Measurements from ENCODE around the gene ERCC6.

The ERCC6 gene

DNA sequence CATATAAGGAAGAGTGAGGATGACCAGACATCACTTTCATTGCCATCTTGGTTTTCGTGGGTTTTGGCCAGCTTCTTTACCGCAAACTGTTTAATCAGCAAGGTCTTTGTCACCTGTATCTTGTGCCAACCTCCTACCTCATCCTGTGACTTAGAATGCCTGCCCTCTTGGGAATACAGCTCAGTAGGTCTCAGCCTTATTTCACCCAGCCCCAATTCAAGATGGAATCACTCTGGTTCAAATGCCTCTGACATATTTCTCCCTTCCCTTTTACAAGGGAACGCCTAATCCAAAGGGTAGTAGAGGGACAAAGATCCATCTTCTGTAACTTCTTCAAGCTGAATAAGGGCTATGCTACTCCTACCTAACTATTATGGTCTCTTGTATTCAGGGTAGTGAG, 4.7 kb upstream of the ERCC6 start:
- DNase-seq, result no peak

DNA sequence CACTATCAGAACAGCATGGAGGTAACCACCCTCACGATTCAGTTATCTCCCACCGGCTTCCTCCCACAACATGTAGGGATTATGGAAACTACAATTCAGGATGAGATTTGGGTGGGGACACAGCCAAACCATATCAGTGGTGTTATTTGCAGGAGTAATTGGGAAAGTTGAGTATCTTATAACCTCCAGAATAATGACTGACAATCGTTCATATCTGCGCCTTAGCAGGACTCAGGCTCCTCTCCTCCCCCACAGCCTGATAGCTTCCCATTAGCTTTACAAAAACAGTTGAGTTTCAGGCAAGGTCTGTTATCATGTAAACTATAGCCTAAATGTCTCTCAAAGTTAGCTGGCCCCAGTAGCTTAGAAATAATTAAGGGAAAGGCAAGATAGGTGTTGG, 3.4 kb upstream of the ERCC6 start:
- DNase-seq, result no peak

DNA sequence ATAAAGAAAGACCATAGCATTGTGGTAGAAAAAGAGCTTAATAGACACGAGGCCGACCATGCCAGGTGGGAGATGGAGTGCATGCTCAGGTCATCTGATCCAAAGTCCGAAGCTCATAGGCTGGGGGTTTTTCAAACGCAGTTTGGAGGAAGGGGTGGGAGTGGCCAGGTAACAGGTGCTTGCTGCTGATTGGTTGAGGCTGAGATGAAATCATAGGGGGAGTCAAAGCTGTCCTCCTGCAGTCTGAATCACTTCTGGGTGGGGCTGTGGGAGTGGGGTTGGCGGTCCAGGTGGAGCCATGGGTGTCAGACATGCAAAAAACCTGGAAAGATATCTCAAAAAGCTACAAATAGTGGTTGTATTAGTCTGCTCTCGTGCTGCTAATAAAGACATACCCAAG, 2.8 kb upstream of the ERCC6 start:
- peak; percentile 1 for DNase-seq

DNA sequence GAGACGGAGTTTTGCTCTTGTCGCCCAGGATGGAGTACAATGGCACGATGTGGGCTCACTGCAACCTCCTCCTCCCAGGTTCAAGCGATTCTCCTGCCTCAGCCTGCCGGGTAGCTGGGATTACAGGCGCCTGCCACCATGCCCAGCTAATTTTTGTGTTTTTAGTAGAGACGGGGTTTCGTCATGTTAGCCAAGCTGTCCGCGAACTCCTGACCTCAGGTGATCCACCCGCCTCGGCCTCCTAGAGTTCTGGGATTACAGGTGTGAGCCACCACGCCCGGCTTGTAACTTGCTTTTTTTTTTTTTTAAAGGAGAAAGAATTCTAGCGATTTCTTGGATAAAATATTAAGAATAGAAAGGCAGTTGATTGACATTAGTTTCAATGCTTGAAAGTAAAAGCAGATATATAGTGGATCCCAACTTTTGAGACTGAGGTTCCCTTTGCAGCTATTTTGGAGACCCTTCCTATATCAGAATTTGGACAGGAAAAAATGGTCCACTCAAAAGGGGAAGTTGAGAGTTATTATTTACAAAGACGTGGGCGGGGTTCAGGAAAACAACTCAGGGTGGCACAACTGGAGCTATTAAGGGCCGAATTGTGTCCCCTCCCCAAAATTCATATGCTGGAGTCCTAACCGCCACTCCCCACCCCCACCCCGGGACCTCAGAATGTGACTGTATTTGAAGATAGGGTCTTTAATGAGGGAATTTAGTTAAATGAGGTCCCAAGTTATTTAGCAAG, 1.3 kb upstream of the ERCC6 start:
- no peak for DNase-seq

DNA sequence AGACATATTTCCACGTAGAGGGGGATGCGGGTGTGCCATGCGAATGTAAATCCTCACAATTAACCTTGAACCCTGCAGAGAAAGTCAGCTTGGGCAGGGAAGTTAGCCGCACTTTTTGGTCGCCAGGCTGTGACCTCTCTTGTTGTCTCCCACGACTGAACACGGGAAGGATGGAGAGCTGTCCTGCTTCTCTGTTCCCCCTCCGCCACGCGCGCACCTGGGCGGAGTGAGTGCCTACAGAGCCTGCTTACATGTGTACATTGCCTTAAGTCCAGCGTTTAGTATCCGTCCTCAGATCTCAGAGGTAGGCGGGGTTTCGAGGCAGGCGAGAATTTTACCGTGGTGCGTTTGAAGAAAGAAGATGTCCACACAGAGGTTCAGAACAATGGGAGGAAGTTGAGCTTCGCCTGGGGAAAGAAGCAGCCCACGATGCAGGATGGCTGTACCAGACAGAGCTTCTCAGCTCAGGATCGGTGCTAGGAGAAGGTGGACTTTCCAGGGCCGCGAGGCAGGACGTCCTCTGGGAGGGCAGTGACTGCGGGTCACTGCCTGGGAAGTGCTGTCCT, 482 bp upstream of the ERCC6 start:
- DNase-seq, result peak; percentile 50

DNA sequence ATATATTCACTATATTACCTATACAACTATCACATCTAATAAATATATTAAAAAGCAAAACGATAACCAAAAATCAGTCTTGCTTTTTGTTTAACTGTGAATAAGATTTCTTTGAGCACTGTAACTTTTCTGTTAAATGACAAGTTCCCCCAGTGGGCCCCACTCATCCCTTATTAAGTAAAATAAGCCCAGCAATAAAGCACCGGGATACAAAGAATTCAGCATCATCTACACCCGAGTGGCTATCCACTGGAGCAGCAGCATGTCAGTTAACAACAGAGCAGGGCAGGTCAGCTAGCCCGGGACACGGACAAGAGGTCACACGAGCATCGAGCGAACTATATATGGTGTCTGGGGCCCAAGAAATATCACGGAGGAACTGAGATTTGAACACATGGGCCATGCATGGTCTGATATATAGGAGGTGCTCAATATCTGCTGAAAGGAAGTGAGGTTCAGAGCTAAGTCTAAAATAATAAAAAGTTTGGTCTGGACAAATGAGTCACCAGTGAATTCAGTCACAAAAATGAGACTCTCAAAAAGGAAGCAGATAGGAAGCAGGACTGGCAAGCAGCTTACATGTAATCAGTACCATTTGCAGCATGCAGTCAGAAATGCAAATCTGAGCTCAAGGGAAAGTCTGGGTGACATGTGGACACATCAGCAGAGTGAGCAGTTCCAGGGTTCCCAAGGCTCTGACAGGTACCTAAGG, 4.1 kb downstream of the ERCC6 start:
- DNase-seq, result no peak

DNA sequence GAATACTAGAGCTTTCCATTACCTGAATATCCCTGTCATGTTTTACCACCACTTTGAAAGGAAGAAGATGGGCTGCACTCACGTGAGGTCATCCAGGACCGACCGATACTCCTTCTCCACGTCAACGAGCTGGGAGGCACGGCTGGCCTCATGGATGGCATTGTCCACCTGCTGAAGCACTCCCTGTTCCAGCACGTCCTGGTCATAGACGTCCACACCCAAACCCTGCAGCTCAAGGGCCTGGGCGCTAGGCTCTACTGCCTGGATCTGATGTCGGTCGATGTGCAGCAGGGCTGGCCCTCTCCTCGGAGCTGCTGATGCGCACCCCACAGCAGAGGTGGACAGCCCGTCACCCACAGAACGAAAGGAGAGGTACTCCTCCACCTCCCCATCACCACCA, 6.5 kb downstream of the ERCC6 start:
- no peak for DNase-seq

DNA sequence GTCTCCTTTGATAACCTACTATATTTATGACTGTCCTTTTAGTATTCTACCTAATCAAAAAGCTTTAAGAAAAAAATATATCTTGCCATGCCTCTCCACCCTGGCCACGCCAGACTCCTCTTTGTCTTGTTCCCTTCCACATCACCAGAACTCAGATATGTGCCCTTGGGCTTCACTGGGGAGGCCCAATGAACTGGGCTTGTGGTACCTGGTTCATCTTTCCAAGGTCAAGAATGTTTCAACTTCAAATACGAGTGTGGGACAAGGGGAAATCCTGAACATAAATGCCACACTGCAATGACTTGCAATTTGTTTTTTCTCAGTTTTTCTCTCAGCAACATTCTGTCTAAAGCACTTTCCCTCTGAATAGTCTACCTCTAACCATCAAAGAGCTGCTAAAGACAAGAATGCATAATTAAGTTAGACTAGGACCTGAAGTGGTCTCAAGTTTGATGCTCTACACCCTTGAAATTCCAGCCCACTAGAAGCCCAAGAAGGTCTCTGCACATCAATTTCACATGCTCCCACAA, 9.9 kb downstream of the ERCC6 start:
- DNase-seq, result no peak

DNA sequence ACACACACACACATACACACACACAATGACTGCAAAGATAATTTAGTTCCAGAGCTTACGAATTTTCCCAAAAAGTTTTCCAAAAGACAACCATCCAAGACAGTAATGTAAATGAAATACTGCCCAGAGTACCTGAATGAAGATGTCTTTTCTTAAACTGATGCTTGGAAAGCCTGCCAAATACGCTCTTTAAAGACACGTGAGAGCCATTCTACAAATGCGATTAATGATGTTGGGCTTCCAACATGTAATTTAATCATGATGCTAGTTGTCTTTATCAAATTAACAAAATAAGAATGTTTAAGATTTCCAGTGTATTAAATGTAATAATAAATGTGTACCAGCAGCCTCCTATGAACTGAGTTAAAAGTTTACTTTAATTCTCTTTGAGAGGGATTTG, 11.1 kb downstream of the ERCC6 start:
- DNase-seq, result no peak

DNA sequence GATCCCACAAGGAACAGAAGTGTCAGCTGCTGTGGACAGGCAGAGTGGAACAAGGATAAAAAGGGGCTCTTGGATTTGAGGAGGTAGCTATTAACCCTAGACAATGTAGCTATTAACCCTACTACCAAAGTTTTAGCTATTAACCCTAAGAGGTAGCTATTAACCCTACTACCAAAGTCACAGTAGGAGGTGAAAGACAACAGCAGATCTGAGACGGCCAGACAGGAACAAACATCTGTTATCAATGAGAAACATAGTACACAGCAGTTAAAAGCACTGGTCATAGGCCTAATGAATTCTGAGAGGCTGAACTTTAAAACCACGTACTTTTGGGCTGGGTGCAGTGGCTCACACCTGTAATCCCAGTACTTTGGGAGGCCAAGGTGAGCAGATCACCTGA, 11.9 kb downstream of the ERCC6 start:
- peak; percentile 43 for DNase-seq

DNA sequence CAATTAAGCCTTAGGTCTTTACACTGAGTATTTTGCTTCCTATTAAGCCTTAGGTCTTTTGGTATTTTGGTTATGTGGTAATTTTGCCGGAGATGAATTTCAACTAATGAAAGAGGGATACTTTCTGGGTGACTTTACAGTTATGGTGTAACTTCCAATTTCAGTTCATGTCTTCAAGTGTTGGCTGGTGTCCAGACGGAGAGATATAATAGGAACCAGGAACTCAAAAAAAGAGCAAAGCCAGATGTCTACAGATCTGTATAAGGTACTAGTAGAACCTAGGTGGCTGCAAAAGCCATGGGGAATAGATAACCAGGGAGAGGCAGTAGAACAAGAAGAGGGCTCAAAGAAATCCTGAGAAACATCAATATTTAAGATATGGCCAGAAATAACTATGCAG, 12.3 kb downstream of the ERCC6 start:
- no peak for DNase-seq

DNA sequence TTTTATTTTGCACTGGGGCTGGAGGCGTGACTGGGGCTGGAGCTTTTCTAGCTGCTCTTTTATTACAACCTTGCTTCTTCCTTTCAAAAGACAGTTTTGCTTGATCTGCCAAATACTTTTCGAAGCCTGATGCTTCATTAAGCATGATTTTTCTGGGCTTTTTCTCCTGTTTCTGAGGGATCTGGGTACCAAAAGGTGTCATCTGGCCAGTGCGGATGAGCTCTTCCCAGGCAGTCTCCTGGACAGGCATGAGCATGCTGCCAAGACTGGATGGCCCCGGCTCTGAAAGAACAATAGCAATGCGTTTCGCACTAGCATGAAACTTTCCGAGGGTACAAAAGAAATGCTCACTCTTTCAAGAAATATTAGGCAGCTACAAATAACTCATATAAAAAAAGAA, 14.4 kb downstream of the ERCC6 start:
- DNase-seq, result no peak

DNA sequence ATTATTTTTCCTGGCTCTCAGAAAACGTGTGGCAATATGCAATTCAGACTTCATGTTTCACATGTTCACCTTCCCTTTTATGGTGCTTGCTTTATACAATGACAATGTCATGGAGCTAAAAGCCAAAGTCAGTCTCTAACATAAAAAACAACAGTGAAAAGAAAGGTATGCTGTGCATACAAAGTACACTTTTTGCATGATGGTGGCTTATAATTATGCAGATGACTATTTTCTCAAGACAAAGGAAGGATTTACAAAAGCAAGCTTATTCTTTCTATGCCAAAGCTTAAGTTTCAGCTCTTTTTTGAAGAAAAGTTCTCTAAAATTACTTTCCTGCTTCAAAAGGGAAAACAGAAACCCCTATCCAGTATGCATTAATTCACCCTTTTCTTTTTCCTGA, 15.6 kb downstream of the ERCC6 start:
- no peak for DNase-seq

DNA sequence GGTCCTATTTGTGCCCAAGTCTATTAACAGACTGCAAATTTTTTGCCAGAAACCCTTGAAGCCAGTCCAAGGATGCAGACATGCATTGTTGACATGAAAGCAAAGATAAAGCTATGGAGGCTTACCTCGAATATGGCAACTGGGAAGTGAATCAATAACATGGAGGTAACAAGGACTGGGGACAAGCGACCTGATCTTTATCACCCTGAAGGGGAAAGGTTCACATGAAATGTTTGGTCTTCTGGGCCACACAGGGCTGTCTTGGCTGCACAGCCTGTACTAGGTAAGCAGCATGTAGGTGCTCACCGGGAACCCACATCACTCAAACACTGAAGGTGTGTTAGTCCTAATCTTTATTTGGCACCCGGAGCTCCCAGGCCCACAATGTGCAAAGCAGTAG, 17.9 kb downstream of the ERCC6 start:
- no peak for DNase-seq

DNA sequence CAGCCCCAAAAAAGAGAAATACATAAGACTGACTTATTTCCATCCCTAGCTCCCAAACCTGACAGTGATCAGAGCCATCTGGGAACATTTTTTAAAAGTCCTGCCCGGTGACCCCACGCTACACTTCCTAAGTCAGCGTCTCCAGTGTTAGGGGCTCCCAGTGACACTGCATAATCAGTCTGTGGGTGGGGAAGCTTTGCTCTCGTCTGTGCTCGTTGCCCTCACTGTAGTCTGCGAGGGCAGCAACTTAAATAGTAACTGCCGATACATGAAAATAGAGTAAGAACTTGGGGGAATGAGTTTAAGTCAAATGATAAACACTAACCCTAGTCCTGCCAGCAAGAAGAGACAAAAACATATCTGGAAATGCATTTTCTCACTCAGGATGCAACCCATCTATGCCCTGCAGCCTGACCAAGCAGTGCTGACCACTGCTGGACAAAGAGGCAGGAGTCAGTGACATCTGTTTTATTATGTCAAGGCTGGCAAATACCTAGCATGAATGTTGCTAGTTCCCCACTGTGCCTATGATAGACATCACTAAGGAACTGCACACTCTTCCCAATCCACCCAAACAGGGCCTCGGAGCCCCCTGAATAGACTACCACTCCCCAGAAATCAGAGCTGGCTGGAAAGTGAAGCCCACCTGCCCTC, 18.7 kb downstream of the ERCC6 start:
- no peak for DNase-seq

DNA sequence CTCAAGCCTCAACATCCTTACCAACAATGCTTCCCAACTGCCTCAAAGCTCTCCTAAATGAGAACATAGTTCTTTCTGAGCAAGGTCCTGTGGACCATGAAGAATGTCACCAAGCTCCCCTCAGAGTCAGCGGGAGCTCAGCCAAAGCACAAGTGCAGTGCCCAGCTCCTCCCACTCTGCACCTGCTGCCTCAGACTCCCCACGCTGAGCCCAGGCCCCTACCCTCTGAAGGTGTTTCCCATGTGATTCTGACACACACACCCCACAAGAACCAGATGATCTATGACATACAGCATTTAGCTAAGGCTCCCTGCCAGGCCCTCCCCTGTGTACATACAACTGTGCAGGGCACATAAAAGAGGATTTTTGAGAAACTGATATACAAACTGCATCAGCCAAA, 19.2 kb downstream of the ERCC6 start:
- peak; percentile 1 for DNase-seq

DNA sequence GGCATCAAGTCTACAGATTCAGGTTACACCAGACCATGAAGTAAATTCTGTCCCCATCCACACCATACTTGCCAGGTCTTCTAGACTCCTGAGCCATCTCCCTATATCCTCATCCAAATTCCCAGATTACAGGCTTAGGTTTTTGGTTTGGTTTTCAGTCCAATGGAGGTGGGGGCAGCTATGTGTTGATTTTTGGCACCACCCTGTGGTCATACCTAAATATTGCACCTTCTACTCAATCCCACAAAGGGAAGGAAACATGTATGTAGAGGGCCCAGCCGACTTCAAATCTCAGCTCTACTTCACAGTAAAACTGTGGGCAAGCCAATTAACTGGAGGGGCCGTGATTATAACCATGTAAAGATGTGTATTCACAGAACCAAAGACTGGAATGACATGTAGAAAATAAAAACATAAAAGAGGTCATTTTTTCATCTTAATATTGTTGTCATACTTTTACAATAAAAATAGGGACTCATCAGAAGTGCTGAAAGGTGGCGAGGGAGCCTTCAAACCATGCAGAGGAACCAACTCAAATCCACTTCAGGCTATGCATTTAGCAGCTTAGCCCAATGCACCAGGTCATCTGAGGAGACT, 19.8 kb downstream of the ERCC6 start:
- DNase-seq, result peak; percentile 50

DNA sequence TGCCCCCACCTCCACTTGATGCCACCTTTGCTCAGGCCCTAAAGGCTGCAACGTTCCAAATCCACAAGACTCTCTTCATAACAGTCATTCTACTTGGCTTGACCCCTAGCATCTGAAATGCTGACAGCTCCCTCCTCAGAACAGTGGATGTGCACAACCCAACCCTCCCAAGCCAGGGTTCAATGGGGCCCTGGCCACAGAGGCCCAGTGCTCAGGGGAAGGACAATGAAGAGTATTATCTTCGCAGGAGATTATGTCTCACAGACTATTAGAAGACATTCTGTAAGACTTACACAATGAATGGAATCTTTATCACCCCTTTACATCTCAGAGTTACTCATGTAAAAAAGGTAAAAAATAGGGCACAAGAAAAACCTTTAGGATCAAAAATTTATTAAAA, 20.4 kb downstream of the ERCC6 start:
- no peak for DNase-seq

DNA sequence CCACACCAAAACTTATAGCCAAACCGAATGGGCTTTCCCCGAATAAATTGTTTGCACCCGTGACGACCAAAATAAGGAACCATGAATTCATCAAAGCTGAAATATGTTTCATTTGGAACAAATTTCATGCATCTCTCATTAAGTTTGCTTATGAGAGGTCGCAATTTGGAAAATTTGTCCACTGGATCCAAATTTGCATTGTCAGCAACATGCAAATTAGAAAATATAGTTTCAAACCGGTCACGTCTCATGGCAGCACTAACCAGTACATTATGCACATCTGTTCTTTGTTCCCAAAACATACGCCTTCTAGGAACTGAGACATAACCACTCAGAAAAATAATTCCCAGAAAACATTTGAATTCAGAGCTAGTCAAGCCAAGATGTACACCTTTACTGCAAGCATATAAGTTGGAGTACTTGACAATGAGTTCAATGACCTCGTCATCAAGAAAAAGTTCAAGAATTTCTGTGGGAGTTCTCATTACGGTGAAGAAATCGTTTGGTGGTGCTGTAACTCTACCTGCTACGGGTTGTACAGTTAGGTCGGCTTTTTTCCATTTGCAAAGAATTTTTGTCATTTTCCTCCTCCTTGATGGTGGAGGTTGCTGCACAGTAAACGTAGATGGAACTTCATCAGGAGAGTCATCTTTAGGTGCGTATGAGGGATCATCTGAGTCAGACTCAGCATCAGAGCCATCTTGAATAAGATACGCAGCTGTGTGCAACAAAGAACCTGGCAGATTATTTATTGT, 22.5 kb downstream of the ERCC6 start:
- DNase-seq, result no peak

DNA sequence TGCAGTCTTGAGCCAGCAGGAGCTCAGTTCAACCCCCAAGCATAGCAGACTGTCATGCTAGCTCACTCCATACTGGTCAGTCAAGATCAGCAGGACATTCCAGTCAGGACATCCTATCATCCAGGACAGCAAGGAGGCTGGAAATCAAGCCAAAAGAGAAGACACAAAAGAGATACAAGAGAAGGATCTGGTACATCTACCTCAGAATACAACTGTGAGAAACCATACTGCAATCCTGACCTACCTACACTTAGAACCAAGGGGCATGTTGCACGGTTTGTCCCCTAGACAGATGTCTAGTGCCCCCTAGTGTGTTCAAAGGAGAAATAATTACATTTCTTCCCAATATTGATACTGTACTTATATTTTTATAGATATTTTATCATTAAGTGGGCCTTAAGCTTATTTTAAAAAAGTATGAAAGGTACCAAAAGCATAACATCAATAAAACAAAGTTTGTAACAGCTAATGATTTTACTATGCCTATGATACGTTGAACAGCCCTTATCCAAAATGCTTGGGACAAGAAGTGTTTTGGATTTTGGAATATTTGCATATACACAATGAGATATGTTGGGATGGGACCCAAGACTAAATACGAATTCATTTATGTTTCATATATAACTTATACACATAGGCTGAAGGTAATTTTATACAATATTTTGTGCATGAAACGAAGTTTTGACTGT, 26.7 kb downstream of the ERCC6 start:
- peak; percentile 58 for DNase-seq

DNA sequence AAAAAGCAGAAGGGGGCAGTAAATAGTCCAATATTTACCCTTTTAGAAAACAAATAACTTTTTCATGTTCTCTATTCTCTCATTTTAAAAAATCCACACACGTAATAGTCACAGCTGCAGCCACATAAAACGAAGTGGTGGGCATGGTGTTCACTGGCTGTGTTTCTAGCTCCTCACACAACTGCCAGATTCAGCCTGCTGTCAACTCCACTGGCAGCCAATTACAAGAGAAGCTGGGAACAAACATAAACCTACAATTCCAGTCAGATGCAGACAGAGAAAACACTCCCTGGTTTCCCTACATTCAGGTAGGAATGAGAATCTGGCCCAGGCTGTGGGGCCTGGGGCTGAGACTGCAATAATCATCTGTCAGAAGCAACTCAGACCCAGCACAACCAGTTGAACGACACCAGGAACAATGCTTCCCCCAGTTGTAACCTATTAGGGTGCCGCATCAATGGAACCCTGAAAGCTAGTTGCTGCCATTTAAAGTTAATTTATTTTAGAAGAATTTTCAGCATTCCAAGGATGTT, 29.1 kb downstream of the ERCC6 start:
- DNase-seq, result no peak

DNA sequence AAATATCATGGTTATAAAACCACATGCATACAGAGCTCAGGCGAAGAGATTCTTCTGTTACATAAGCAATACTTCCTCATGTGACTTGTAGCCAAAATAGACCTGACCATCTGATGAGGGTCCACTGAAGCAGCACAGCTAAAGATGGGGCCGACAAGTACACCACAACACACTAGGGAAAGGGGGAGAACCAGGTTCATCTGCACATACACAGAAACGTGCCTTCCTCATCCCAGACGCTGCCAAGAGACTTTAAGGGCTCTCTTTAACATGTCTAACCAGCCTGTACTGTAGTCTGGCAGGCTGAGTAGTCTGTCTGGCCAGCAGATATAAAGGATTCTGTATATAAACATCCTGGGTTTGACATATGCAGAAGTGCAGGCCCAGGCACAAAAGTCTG, 30.3 kb downstream of the ERCC6 start:
- DNase-seq, result no peak

All from NCI-H69 (cell line).